PC-9 (cell line): ENCODE data around the gene HAT1.

Experiments
- CTCF ChIP-seq: fragments of 200-600 bp; sonication (generic); conservative IDR thresholded peaks from 2 replicates; pipeline ENCODE4 v1.6.1; 2017; ENCODE audit warnings: mixed run types, antibody characterized with exemption, mild to moderate bottlenecking, moderate library complexity
- EZH2 ChIP-seq: fragments of 200-600 bp; sonication (generic); IDR thresholded peaks from 2 replicates; pipeline ENCODE4 v1.8.0; 2017; ENCODE audit warnings: antibody characterized with exemption, low read depth

- TF ChIP-seq CTCF (no peak), EZH2 (no peak)
These were observed 8.7 kb upstream of the HAT1 start for GRCh38 chr2:171913517-171913916.
